DMS 273 treated with DMSO at 0.1 percent for 48 hours (cell line): ENCODE data around the gene ECD.
"Not testable (repeated sequence)": the region's sequence is repeated elsewhere in the genome, so short reads cannot be mapped to it uniquely, and the experiment has no call there.

Experiments
- DNase-seq: peaks from one replicate; lab custom pipeline; 2025; lab: John Stamatoyannopoulos, UW

Gene ECD

DNA sequence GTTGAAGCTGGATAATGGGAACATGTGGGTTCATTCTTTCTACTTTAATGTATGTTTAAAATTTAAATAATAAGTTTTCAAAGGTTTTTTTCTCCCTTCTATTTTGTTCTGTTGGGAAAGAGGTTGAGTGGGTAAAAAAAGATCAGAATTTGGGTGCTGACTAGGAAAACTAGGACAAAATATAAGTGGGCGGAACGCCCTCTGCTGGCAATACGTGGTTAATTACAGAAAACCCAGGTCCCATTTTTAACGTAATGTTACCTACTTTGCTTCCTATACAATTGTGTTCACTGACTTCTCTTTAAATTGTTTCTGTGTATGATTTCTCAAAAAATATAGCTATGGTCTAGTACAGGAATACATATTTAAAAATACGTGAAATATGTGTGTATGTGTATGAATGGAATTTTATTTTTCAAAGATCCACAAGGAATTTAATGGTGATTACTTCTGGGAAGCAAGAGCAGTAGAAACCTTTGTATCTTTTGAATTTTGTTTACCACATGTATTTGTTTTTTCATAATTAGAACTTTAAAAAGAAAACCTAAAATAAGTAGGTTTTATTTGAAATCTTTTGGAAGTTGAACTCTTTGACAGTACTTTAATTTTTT lies 8.7 kb downstream of the ECD start:
- DNase-seq, result no peak

GRCh38 chr10:73156054-73156453 lies 11.8 kb downstream of the ECD start:
- DNase-seq, result no peak

GRCh38 chr10:73152009-73152408 lies 15.8 kb downstream of the ECD start:
- no peak for DNase-seq

DNA sequence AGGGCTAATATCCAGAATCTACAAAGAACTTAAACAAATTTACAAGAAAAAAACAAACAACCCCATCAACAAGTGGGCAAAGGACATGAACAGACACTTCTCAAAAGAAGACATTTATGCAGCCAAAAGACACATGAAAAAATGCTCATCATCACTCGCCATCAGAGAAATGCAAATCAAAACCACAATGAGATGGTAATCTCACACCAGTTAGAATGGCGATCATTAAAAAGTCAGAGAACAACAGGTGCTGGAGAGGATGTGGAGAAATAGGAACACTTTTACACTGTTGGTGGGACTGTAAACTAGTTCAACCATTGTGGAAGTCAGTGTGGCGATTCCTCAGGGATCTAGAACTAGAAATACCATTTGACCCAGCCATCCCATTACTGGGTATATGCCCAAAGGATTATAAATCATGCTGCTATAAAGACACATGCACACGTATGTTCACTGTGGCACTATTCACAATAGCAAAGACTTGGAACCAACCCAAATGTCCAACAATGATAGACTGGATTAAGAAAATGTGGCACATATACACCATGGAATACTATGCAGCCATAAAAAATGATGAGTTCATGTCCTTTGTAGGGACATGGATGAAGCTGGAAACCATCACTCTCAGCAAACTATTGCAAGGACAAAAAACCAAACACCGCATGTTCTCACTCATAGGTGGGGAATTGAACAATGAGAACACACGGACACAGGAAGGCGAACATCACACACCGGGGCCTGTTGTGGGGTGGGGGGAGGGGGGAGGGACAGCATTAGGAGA lies 17.0 kb downstream of the ECD start:
- not testable (repeated sequence) for DNase-seq

GRCh38 chr10:73141603-73142002 lies 26.2 kb downstream of the ECD start:
- no peak for DNase-seq

GRCh38 chr10:73139251-73139650 lies 28.6 kb downstream of the ECD start:
- no peak for DNase-seq

GRCh38 chr10:73136627-73137026 lies 31.2 kb downstream of the ECD start:
- DNase-seq, result no peak

DNA sequence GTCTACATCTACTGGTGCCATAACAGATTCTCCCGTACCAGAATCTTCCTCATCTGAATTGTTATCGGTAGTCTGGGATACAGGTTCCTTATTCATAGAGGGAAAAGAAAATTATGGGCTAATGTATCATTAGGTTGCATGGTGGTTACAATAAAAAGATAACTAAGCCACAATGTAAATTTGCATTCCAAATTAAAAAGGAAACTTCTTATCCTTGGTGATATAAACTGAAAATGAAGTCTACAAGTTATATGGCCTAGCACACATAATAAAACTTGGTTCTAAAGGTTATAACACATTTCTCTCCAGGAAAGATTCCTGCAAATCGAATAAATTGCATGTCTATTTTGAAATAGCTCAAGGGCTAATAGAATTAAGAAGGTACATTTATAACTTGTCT lies 33.1 kb downstream of the ECD start:
- DNase-seq, result no peak

- no peak for DNase-seq
These were observed 35.7 kb downstream of the ECD start for GRCh38 chr10:73131913-73132686.

DNA sequence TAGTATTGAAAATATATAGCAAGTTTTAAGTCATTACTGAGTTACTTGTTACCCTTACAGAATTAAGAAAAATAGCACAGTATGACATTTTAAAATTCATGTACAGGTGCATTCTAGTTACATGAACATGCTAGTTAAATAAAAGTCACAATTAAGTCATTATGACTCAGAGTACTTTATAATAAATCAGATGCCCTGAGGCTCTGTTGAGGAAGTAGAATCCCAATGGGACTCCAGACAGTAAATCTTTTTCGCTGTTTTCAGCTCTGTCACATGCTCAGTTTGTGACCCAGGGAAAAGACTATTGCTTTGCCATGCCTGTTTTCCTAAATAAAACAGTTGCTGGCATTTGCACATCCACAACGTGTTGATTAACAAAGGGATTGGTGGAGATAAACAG lies 36.5 kb downstream of the ECD start:
- DNase-seq, result no peak

DNA sequence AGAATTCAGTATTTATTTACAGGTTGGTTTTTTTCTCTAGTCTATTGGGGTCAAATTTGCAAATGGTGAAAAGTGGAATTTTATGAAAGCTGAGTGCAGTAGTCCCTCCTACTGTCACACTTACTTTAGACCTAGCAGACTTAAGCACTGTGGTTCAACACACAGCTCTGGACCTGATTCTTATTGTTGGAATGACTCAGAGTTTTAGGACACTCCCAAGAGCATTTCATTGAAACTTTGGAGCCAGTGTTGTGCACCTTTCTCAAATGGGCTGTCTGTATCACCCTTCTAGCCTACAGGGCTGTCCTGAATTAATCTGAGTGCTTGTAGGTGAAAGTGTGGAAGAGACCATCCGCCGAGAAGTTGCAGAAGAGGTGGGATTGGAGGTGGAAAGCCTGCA lies 41.5 kb downstream of the ECD start:
- no peak for DNase-seq

DNA sequence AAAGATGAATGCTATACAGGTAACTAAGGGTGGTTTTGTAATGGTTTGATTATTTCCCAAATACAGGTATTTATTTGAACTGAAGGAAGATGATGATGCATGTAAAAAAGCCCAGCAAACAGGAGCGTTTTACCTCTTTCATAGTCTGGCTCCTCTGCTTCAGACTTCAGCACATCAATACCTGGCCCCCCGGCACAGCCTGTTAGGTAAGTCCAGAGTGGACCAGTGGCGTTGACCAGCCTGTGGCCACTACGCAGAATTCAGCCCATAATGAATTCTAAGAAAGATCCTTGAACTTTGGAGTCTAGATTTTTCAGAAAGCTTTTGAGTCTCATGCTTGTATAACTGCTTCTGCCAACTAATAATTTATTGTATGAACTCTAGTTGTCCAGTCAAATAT lies 47.9 kb downstream of the ECD start:
- DNase-seq, result no peak

GRCh38 chr10:73119457-73119856 lies 48.4 kb downstream of the ECD start:
- no peak for DNase-seq

GRCh38 chr10:73117976-73118743 lies 49.6 kb downstream of the ECD start:
- no peak for DNase-seq

GRCh38 chr10:73116017-73116416 lies 51.8 kb downstream of the ECD start:
- DNase-seq, result no peak

GRCh38 chr10:73113551-73113950 lies 54.3 kb downstream of the ECD start:
- no peak for DNase-seq

DNA sequence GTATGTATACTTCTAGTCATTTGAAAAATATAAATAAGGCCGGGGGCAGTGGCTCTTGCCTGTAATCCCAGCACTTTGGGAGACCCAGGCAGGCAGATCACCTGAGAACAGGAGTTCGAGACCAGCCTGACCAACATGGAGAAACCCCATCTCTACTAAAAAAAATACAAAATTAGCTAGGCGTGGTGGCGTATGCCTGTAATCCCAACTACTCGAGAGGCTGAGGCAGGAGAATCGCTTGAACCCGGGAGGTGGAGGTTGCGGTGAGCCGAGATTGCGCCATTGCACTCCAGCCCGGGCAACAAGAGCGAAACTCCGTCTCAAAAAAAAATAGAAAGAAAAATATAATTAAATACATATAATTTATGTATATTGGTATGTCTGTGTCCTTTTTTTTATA lies 55.8 kb downstream of the ECD start:
- not testable (repeated sequence) for DNase-seq

- no peak for DNase-seq
These were observed 57.4 kb downstream of the ECD start, which contains the start of gene NUDT13 for GRCh38 chr10:73110345-73110849. Gene NUDT13, plus strand, starts transcription at chr10:73110455. Its CDS starts 3,911 bp downstream, at chr10:73114366.

GRCh38 chr10:73109248-73109652 lies 58.6 kb downstream of the ECD start:
- DNase-seq, result not testable (repeated sequence)

DNA sequence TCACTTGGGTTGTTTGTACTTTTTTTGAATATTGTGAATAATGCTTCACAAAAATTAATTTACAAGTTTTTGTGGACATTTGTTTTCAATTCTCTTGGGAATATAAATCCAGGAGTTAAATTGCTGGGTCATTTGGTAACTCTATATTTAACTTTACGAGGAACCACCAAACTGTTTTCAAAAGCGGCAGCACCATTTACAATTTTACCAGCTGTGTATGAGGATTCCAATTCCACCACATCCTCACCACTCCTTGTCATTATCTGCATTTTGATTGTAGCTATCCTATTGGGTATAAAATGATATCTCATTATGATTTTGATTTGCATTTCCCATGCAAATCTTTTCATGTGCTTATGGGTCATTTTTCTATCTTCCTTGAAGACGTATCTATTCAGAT lies 61.5 kb downstream of the ECD start:
- DNase-seq, result no peak

DNA sequence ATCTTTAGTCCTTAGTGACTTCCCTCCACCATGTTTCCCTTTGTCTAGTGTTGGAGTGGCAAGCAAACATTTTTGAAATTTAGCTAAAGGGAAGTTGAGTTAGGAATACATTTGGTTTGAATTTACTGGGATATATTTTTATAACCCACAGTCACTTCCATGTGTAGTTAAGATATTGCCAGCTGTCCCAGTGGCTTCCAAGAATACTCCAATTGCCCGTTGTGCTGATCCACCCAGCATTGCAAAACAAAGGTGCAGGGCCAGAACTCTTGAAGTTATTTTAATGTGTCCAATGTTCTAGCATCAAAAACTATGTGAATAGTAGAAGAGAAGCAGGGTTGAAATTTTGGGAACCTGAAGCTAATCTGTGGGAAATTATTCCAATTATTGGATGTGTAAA lies 68.7 kb downstream of the ECD start:
- DNase-seq, result no peak

DNA sequence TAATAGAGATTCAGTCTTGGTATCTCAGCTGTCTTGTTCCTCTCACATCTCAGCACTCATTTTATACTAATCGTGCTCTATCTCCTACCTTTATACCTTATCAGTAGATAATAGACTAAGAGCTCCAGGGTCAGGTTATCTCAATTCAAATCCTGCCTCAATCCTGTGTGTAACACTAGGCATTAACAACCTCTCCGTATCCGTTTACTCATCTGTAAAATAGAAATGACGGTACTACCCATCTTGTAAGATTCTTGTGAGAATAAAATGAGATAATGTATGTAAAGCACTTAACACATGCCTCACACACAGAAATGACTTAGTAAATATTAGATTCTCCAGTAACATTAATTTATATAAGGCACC lies 70.5 kb downstream of the ECD start:
- DNase-seq, result no peak
